Measurements from ENCODE around the gene FCGR3A.
"Not testable (repeated sequence)": the region's sequence is repeated elsewhere in the genome, so short reads cannot be mapped to it uniquely, and the experiment has no call there.

DNA sequence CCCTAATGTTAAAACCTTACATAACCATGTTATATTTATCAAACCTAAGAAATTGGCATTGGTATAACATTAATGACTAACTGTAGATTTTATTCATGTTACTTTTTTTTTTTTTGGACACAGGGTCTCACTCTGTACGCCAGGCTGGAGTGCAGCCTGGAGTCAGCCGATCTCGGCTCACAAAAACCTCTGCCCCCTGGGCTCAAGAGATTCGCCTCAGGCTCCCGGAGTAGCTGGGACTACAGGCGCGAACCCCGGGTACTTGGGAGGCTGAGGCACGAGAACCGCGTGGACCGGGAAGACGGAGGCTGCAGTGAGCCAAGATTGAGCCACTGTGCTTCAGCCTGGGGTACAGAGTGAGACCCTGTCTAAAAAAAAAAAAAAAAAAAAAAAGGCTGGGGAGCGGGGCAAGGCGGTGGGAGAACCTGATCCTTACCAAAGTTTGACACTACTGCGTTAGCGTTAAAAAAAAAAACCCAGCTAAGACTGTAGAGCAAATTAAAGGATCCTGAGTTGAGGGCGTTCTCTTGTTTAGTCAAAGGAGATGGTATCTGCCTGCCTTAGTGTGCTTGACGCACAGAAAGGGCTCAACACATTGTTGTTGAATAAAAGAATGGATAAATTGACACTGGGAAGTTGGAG, 20.0 kb downstream of the FCGR3A start:
- not testable (repeated sequence) for TF ChIP-seq POLR2AphosphoS5 (IDR thresholded peaks at IDR 0.05)
- TF ChIP-seq, protein P1, sequence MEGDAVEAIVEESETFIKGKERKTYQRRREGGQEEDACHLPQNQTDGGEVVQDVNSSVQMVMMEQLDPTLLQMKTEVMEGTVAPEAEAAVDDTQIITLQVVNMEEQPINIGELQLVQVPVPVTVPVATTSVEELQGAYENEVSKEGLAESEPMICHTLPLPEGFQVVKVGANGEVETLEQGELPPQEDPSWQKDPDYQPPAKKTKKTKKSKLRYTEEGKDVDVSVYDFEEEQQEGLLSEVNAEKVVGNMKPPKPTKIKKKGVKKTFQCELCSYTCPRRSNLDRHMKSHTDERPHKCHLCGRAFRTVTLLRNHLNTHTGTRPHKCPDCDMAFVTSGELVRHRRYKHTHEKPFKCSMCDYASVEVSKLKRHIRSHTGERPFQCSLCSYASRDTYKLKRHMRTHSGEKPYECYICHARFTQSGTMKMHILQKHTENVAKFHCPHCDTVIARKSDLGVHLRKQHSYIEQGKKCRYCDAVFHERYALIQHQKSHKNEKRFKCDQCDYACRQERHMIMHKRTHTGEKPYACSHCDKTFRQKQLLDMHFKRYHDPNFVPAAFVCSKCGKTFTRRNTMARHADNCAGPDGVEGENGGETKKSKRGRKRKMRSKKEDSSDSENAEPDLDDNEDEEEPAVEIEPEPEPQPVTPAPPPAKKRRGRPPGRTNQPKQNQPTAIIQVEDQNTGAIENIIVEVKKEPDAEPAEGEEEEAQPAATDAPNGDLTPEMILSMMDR (IDR thresholded peaks at IDR 0.05), result not testable (repeated sequence)
